Measurements from ENCODE around the gene MEI1. TPM values are rescaled to one million over a fixed set of nuclear protein-coding genes. Genes with fewer than 3 reads are reported as not detected.
"Not testable (repeated sequence)": the region's sequence is repeated elsewhere in the genome, so short reads cannot be mapped to it uniquely, and the experiment has no call there.

The MEI1 gene
- total RNA-seq, 1 experiment from 2014 or later = 0.20 TPM

DNA sequence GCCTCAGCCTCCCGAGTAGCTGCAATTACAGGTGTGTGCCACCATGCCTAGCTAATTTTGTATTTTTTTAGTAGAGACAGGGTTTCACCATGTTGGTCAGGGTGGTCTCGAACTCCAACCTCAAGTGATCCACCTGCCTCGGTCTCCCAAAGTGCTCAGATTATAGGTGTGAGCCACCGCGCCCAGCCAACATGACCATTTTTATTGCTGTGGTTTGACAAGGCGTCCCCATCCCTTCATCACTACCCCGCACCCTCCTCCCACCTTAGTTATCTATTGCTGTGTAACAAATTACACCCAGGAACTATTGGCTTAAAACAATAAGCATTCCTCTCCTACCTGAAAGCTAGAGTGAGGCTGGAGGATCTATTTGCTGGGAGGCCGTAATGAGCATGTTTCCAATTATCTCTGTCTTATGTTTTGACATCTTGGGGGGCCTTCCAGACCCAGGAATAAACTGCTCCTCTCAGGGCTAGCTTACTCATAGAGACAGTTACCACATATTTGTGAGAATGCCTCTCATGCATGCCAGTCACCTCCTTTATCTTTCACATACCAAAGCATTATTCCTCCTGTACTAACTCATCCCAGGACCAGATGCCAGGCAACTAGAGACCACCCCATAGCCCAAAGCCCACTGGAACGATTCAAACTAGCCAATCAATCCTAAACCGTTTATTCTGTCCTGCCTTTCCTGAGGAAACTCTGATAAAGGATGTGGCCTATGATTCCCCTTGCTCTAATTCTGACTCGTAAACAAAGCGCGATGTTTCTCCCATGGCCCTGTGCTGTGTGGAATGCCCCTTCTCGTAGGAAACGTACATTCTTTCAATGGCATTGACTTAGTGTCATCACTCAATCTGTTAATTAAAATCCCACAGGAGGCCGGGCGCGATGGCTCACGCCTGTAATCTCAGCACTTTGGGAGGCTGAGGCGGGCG lies 30.1 kb upstream of the MEI1 start:
- H3K56ac ChIP-seq (ENCODE audit: insufficient read length, low read depth, low read length) = no peak overlapping the region

DNA sequence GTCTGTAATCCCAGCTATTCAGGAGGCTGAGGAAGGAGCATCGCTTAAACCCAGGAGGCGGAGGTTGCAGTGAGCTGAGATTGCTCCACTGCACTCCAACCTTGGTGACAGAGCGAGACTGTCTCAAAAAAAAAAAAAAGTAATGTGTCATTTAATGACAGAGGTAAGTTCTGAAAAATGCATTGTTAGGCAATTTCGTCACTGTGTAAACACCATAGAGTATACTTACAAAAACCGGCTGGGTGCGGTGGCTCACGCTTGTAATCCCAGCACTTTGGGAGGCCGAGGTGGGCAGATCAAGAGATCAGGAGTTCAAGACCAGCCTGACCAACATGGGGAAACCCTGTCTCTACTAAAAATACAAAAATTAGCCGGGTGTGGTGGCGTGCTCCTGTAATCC lies 27.2 kb upstream of the MEI1 start:
- H3K36me3 Mint-ChIP-seq (ENCODE audit: insufficient read depth in 1 of 3, low read depth in 3 of 3) = peaks cover 23 to 33% (median 27%) of the 10 kb centered on the region in 3 experiments; a peak in 6 of 7 replicates
- not testable (repeated sequence) for H3K9me3 Mint-ChIP-seq; H4K5ac ChIP-seq (ENCODE audit: insufficient read length, low read depth, low read length); H3K23ac ChIP-seq (ENCODE audit: insufficient read length, low read depth, low read length); H3K79me1 ChIP-seq (ENCODE audit: insufficient read depth, low read depth, low read length, poor library complexity, severe bottlenecking); H4K91ac ChIP-seq (ENCODE audit: insufficient read length, low read depth, low read length); H3K9me3 ChIP-seq (ENCODE audit: control insufficient read depth, low read depth, low read length); H2BK12ac ChIP-seq (ENCODE audit: insufficient read length, low read depth, low read length); H4K20me1 ChIP-seq (ENCODE audit: control insufficient read depth, insufficient read depth, insufficient read length); H4K8ac ChIP-seq (replicated peaks; ENCODE audit: insufficient read length, low read depth, low read length); H3K4me1 Mint-ChIP-seq; H3K4me3 Mint-ChIP-seq; H2AFZ ChIP-seq (ENCODE audit: low read length); H3K9ac ChIP-seq (ENCODE audit: extremely low read depth, insufficient read length, low read length); H2BK5ac ChIP-seq (ENCODE audit: insufficient read length, low read length); H3K4me1 ChIP-seq (ENCODE audit: insufficient read depth, low read length); H3K14ac ChIP-seq (ENCODE audit: insufficient read depth, low read length); H2BK15ac ChIP-seq (ENCODE audit: low read depth, low read length); H2AK5ac ChIP-seq (ENCODE audit: insufficient read length, low read length); H3K4ac ChIP-seq (ENCODE audit: low read depth, low read length); DNase-seq; H2BK120ac ChIP-seq (ENCODE audit: low read depth, low read length, poor library complexity, severe bottlenecking); H3K56ac ChIP-seq (ENCODE audit: insufficient read length, low read depth, low read length); H3K4me2 ChIP-seq (ENCODE audit: insufficient read depth, insufficient read length, low read length); H3K27me3 ChIP-seq (ENCODE audit: insufficient read depth, low read length); H3K79me2 ChIP-seq (ENCODE audit: insufficient read depth, low read length); H3K27ac ChIP-seq (ENCODE audit: insufficient read length, low read depth, low read length); H3T11ph ChIP-seq (ENCODE audit: low read length); H3K27ac Mint-ChIP-seq; H3K18ac ChIP-seq (ENCODE audit: insufficient read length, low read depth, low read length); H3K27me3 Mint-ChIP-seq (ENCODE audit: low read depth); H2BK20ac ChIP-seq (ENCODE audit: low read depth, low read length, poor library complexity, severe bottlenecking); H3K23me2 ChIP-seq (ENCODE audit: insufficient read length, low read depth, low read length, poor library complexity, severe bottlenecking)
- WGBS (ENCODE audit: extremely low coverage, insufficient read length, low lambda C conversion rate) = no CpG with 5 or more reads among the region's 10 CpGs

More for the DNA sequence above, 30.1 kb upstream of the MEI1 start:
- Histone ChIP-seq H3K14ac (ENCODE audit: insufficient read depth, low read length) (no peak overlapping the region), H3K27me3 (ENCODE audit: insufficient read depth, low read length) (no peaks in the 10 kb centered on the region), H2BK120ac (ENCODE audit: low read depth, low read length, poor library complexity, severe bottlenecking) (no peak overlapping the region), H3K4me1 (ENCODE audit: insufficient read depth, low read length) (no peaks in the 10 kb centered on the region), H3K23me2 (ENCODE audit: insufficient read length, low read depth, low read length, poor library complexity, severe bottlenecking) (no peaks in the 10 kb centered on the region), H3K27ac (ENCODE audit: insufficient read length, low read depth, low read length) (no peak overlapping the region), H2BK20ac (ENCODE audit: low read depth, low read length, poor library complexity, severe bottlenecking) (no peak overlapping the region), H3K23ac (ENCODE audit: insufficient read length, low read depth, low read length) (no peak overlapping the region), H3K9ac (ENCODE audit: extremely low read depth, insufficient read length, low read length) (no peak overlapping the region), H3K4me2 (ENCODE audit: insufficient read depth, insufficient read length, low read length) (no peak overlapping the region), H4K91ac (ENCODE audit: insufficient read length, low read depth, low read length) (no peak overlapping the region), H4K5ac (ENCODE audit: insufficient read length, low read depth, low read length) (no peak overlapping the region), H4K8ac (replicated peaks; ENCODE audit: insufficient read length, low read depth, low read length) (no peak overlapping the region), H2BK5ac (ENCODE audit: insufficient read length, low read length) (no peak overlapping the region), H2AK5ac (ENCODE audit: insufficient read length, low read length) (no peak overlapping the region), H2AFZ (ENCODE audit: low read length) (no peak overlapping the region), H3K9me3 (ENCODE audit: control insufficient read depth, low read depth, low read length) (no peaks in the 10 kb centered on the region), H3K79me2 (ENCODE audit: insufficient read depth, low read length) (no peaks in the 10 kb centered on the region), H2BK15ac (ENCODE audit: low read depth, low read length) (no peak overlapping the region; the same call in 1 of the 2 replicates), H3K79me1 (ENCODE audit: insufficient read depth, low read depth, low read length, poor library complexity, severe bottlenecking) (no peaks in the 10 kb centered on the region), H2BK12ac (ENCODE audit: insufficient read length, low read depth, low read length) (no peak overlapping the region), H3T11ph (ENCODE audit: low read length) (no peak overlapping the region), H3K18ac (ENCODE audit: insufficient read length, low read depth, low read length) (no peak overlapping the region), H4K20me1 (ENCODE audit: control insufficient read depth, insufficient read depth, insufficient read length) (no peaks in the 10 kb centered on the region), H3K4ac (ENCODE audit: low read depth, low read length) (no peak overlapping the region)
- peaks cover 6 to 23% (median 6%) of the 10 kb centered on the region in 3 experiments; a peak in 6 of 7 replicates for H3K36me3 Mint-ChIP-seq (ENCODE audit: insufficient read depth in 1 of 3, low read depth in 3 of 3)
- no peak for DNase-seq
- TF ChIP-seq, protein P1, sequence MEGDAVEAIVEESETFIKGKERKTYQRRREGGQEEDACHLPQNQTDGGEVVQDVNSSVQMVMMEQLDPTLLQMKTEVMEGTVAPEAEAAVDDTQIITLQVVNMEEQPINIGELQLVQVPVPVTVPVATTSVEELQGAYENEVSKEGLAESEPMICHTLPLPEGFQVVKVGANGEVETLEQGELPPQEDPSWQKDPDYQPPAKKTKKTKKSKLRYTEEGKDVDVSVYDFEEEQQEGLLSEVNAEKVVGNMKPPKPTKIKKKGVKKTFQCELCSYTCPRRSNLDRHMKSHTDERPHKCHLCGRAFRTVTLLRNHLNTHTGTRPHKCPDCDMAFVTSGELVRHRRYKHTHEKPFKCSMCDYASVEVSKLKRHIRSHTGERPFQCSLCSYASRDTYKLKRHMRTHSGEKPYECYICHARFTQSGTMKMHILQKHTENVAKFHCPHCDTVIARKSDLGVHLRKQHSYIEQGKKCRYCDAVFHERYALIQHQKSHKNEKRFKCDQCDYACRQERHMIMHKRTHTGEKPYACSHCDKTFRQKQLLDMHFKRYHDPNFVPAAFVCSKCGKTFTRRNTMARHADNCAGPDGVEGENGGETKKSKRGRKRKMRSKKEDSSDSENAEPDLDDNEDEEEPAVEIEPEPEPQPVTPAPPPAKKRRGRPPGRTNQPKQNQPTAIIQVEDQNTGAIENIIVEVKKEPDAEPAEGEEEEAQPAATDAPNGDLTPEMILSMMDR (conservative IDR thresholded peaks at IDR 0.05) = no peak
- H3K27me3 Mint-ChIP-seq (ENCODE audit: low read depth) = no peaks in the 10 kb centered on the region
- H3K4me1 Mint-ChIP-seq = peaks cover 10 to 11% of the 10 kb centered on the region in 2 experiments
- WGBS (ENCODE audit: extremely low coverage, insufficient read length, low lambda C conversion rate) = no CpG with 5 or more reads among the region's 21 CpGs
- H3K9me3 Mint-ChIP-seq = no peaks in the 10 kb centered on the region
- no peak overlapping the region for H3K4me3 Mint-ChIP-seq
- H3K27ac Mint-ChIP-seq = peak overlapping the region in 2 of 3 experiments; percentile 39 to 87; a peak in 5 of 7 replicates

Measured in H9 (cell line).